Mucosa of descending colon (tissue), 3 donors: ENCODE measurements around the gene SIVA1. TPM values are rescaled to one million over a fixed set of nuclear protein-coding genes. Genes with fewer than 3 reads are reported as not detected.
"Not testable (repeated sequence)": the region's sequence is repeated elsewhere in the genome, so short reads cannot be mapped to it uniquely, and the experiment has no call there.

ENCODE experiments used
- ATAC-seq: fragments of 200-7000 bp; cut with Tn5 transposase; one replicate; pipeline ENCODE4 v1.9.1; 2020; ENCODE audit warnings: mild to moderate bottlenecking, moderate library complexity
- DNase-seq, 3 donors: peaks; one replicate each; pipeline ENCODE4 v3.0.0-alpha.2; 2020
- H3K36me3 ChIP-seq: fragments of 200-600 bp; one replicate; pipeline ENCODE4 v1.8.0; 2021; ENCODE audit warnings: low read depth, mild to moderate bottlenecking
- H3K4me1 ChIP-seq: fragments of 200-600 bp; one replicate; pipeline ENCODE4 v1.8.0; 2021; ENCODE audit warnings: low read depth, mild to moderate bottlenecking
- H3K4me3 ChIP-seq: fragments of 200-600 bp; one replicate; pipeline ENCODE4 v1.8.0; 2021; ENCODE audit warnings: mild to moderate bottlenecking
- H3K9me3 ChIP-seq: fragments of 200-600 bp; one replicate; pipeline ENCODE4 v1.8.0; 2021; ENCODE audit warnings: mild to moderate bottlenecking
- intact Hi-C, 2 donors: fragments of 100-400 bp; cut with DNase I in 1 of 2; cut with micrococcal nuclease in 1 of 2; formaldehyde crosslinking; loops; one replicate each; pipeline versions ENCODE4 v1.11.0 to v1.11.1; 2022; cut with DNase I, micrococcal nuclease
- total RNA-seq, 3 donors: library from RNA; stranded (reverse); fragmentation: NEBNext Ultra II Directional in 2 of 3; extraction: Animal tissue kit (Norgen Biotek cat#: 25700) in 2 of 3; gene quantifications; one replicate each; pipeline versions ENCODE4 v1.2.1 to v1.2.4, GENCODE V29; 2021 to 2023
- TF ChIP-seq, protein P1 (sequence below): fragments of 200-600 bp; IDR thresholded peaks from one replicate; pipeline ENCODE4 v1.8.0; 2022; ENCODE audit warnings: antibody characterized with exemption, mild to moderate bottlenecking
- donor health status: DM: no; HTN: no; CAD: no; lungs with moderate emphysema.
- donor health status: DM: no; HTN: no; CAD: no.
- donor health status: DM: no; HTN: yes; CAD: no.

The SIVA1 gene
- total RNA-seq, 3 donors from 2014 or later: 38.7 to 82.4 (median 60.4) TPM

DNA sequence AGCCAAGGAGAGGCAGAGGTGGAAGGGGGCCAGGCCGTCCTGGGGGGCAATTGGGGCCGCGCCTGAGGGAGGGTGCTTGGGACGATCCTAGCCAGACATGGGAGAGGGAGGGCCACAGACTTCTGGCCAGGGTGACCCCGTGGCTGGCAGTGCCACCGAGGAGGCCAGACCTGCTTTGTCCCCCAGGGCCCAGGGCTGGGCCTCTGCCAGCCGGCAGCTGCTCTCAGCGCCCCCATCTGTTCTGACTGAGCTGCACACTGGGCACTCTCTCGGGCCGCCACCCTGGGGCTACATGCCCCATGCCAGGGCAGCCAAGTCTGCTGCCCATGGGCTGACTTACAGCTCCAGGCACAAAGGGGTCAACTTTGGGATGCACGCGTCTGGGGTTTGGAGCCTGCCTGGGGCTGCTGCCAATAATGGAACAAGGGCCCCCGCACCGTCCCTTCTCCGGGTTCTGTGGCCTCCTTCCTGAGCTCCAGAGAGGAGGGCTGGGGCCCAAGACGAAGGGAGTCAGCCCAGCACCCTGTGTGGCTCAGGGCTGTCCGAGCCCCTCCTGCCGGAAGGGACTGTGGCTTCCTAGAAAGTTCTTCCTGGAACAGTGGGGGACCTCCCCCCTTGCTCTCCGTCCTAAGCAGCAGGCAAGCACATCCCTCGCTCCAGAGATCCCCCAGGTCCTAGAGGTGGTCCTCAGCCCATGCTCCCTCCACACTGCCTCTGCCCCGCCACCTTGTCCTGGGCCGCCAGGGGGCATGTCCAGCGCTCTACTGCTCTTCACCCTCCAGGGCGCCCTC is 27.8 kb upstream of the SIVA1 start:
- peak; percentile 15 for ATAC-seq
- no peaks in the 10 kb centered on the region for H3K36me3 ChIP-seq

DNA sequence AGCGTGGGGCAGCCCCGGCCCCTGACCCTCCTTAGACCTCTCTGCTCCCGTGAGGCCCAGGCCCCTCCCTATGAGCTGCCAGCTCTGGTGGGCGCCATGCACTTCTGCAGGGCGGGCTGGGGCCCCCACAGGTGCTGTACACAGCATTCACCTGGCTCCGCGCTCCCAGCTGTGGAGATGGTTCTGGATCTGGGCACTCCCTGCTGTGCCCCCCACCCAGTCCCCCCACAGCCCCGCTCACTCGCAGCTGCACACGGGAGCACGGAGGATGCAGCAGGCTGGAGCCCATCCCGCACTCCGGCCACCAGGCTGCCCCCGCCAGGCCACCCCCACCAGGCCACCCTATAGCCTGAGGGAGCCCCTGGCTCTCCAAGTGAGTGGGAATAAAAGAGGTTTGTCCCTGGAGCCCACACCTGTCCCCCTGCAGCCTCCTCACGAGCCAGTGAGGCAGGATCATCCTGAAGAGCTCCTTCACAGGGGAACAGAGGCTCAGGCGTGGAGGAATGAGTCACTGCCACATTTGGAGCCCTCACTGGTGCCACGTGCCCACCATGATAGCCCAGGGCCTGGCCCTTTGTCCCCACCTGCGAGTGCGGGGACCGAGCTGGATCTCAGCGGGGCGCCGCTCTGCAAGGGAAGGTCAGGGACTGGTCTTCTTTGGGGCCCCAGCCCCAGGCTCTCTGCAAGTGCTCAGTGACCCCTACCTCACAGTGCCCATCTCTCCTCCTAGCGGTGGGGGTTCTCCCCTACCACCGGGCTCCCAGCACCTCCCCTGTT is 27.0 kb upstream of the SIVA1 start:
- intact Hi-C loops: no loop called here
- TF ChIP-seq, protein P1, sequence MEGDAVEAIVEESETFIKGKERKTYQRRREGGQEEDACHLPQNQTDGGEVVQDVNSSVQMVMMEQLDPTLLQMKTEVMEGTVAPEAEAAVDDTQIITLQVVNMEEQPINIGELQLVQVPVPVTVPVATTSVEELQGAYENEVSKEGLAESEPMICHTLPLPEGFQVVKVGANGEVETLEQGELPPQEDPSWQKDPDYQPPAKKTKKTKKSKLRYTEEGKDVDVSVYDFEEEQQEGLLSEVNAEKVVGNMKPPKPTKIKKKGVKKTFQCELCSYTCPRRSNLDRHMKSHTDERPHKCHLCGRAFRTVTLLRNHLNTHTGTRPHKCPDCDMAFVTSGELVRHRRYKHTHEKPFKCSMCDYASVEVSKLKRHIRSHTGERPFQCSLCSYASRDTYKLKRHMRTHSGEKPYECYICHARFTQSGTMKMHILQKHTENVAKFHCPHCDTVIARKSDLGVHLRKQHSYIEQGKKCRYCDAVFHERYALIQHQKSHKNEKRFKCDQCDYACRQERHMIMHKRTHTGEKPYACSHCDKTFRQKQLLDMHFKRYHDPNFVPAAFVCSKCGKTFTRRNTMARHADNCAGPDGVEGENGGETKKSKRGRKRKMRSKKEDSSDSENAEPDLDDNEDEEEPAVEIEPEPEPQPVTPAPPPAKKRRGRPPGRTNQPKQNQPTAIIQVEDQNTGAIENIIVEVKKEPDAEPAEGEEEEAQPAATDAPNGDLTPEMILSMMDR: no peak
- no peaks in the 10 kb centered on the region for H3K36me3 ChIP-seq
- DNase-seq (no peak), ATAC-seq (no peak)
- peaks cover 20% of the 10 kb centered on the region for H3K4me1 ChIP-seq
- H3K9me3 ChIP-seq: no peaks in the 10 kb centered on the region
- no peak overlapping the region for H3K4me3 ChIP-seq

More for the DNA sequence above, 27.8 kb upstream of the SIVA1 start:
- no peaks in the 10 kb centered on the region for H3K9me3 ChIP-seq
- H3K4me3 ChIP-seq: no peak overlapping the region
- peak in 2 of 3 donors; percentile 34 to 58 for DNase-seq
- TF ChIP-seq, protein P1: no peak
- intact Hi-C loops: no loop called here
- peaks cover 20% of the 10 kb centered on the region for H3K4me1 ChIP-seq

DNA sequence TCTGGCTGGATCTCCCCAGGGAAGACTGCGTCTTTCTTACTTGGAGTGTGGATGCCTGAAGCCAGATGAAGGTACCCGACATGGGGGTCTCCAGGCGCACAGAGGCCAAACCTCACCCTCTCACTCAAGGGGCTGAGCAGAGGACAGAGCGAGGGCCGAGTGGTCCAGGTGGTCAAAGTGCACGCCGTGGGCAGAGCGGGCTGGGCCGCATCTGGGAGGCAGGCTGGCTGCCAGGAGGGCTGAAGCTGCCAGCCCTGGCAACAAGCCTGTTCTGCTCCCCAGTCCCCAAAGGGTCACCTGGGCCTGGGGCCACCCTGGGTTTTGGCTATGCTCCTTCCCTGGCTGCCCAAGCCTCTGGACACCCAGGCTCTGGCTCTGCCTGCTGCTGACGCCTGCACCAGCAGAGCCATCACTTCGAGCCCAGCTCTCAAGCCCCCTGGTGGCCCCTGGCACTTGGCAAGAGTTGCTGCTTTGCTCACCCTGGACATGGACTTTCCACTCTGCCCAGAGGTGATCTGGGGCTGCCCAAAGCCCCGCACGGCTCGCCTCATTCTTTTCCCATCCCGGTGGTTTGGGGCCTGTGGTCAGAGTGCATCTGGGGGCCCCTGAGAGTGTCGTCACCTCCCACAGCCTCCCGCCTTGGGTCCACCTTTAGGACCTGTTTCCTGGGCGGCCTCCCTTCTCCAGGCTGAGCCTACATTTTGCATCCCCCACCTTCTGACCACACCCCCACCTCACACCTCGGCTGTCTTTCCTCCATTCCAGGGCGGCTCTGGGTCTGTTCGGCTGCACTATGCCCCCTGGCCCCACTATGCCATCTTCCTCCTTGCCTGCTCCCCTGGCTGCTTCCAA is 26.1 kb upstream of the SIVA1 start:
- intact Hi-C loops: no loop called here

DNA sequence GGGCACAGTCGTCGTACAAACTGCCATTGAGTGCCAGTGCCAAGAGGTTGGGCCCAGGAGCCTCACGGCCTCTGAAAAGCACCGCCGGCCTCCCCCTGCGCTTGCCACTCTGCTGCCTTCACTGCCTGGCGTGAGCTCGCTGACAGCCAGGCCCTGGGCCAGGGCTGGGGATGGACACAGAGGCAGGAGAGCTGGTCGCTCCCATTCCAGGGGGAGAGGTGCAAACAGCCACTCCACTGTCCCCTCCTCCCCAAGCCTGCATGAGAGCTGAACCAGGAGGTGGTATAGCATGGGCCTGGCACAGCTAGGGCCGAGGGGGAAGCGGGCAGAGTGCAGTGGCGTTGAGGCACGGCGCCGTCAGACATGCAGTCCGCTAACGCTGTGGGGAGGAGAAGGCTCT is 24.3 kb upstream of the SIVA1 start:
- TF ChIP-seq, protein P1: no peak
- DNase-seq: no peak
- intact Hi-C loops: no loop called here
- ATAC-seq: no peak
- no peaks in the 10 kb centered on the region for H3K9me3 ChIP-seq
- no peak overlapping the region for H3K4me3 ChIP-seq
- H3K4me1 ChIP-seq: peaks cover 22% of the 10 kb centered on the region
- no peaks in the 10 kb centered on the region for H3K36me3 ChIP-seq

More for the DNA sequence above, 26.1 kb upstream of the SIVA1 start:
- Histone ChIP-seq H3K4me3 (no peak overlapping the region), H3K36me3 (no peaks in the 10 kb centered on the region), H3K4me1 (peaks cover 20% of the 10 kb centered on the region), H3K9me3 (no peaks in the 10 kb centered on the region)
- DNase-seq: no peak
- TF ChIP-seq, protein P1: no peak
- ATAC-seq: no peak

DNA sequence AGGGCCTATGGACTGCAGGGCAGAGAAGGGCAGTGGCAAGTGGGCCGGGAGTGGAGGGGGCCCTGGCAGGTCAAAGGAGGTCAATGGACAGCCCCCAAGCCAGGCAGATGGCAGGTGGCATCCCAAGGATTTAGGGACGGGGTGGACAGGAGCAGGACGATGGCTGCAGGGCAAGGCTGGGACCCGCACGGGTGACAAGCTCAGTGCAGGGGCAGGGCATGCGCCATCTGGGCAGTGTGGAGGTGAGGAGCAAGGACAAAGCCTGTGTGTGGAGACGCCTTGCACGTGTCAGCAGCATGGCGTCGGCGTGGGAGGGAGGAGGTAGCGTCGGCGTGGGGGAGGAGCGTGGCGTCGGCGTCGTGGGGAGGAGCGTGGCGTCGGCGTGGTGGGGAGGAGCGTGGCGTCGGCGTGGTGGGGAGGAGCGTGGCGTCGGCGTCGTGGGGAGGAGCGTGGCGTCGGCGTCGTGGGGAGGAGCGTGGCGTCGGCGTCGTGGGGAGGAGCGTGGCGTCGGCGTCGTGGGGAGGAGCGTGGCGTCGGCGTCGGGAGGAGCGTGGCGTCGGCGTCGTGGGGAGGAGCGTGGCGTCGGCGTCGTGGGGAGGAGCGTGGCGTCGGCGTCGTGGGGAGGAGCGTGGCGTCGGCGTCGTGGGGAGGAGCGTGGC is 23.6 kb upstream of the SIVA1 start:
- H3K9me3 ChIP-seq, DNase-seq, ATAC-seq, H3K36me3 ChIP-seq, intact Hi-C loops, H3K4me3 ChIP-seq: not testable (repeated sequence)
- peaks cover 21% of the 10 kb centered on the region for H3K4me1 ChIP-seq
